ENCODE data around the gene EML4. TPM values are rescaled to one million over a fixed set of nuclear protein-coding genes. Genes with fewer than 3 reads are reported as not detected.

EML4 gene
- total and polyA plus RNA-seq, 9 of the 15 experiments (the other 6 are each of a cell fraction or from before 2014, with no cell fraction given): 14.7 to 48.3 (median 36.5) TPM

GRCh38 chr2:42367835-42368234 is 198.7 kb downstream of the EML4 start:
- CTCF ChIA-PET (ENCODE audit: low intra/inter-chr PET ratio): no interaction called here
- Histone ChIP-seq H4K20me1 (replicated peaks; ENCODE audit: control insufficient read depth, insufficient read depth, low read length) (no peaks in the 10 kb centered on the region), H3K79me2 (ENCODE audit: control insufficient read depth, insufficient read depth, low read length) (no peaks in the 10 kb centered on the region), H3K9me1 (ENCODE audit: control insufficient read depth, insufficient read depth, low read length) (no peaks in the 10 kb centered on the region), H3K36me3 (ENCODE audit: control insufficient read depth, insufficient read depth, low read length) (no peaks in the 10 kb centered on the region), H3K9me3 (replicated peaks; ENCODE audit: control insufficient read depth, insufficient read depth, low read depth, low read length) (no peaks in the 10 kb centered on the region), H2AFZ (ENCODE audit: low read depth, low read length) (no peak overlapping the region), H3K27me3 (ENCODE audit: control insufficient read depth in 2 of 2, insufficient read depth in 2 of 2, low read length in 2 of 2) (peaks cover 7 to 21% of the 10 kb centered on the region in 2 experiments), H3K4me2 (ENCODE audit: insufficient read depth, low read length) (no peak overlapping the region), H3K4me1 (replicated peaks in 1 of 2; ENCODE audit: control insufficient read depth in 2 of 2, insufficient read depth in 2 of 2, low read length in 2 of 2) (peaks cover 0 to 4% of the 10 kb centered on the region in 2 experiments; a peak in 1 of 5 replicates), H3K4me3 (no peak overlapping the region), H3K27ac (ENCODE audit: extremely low read depth, low read depth, low read length) (no peak overlapping the region), H3K9ac (ENCODE audit: insufficient read depth in 1 of 2, low read depth in 2 of 2, low read length in 2 of 2) (no peak overlapping the region)
- FAIRE-seq (no peak), DNase-seq (ENCODE audit: extremely low read depth in 1 of 4, low spot score in 3 of 4) (no peak), ATAC-seq (no peak; the same call in 2 of the 3 replicates)
- 12% methylated on average over 3 of the region's 3 CpGs for WGBS (ENCODE audit: insufficient coverage, low coverage, missing lambda C conversion rate)
- in situ Hi-C loops (cut with MboI) (no loop called here), intact Hi-C loops (cut with micrococcal nuclease) (no loop called here)
- no TSS peak for BruUV-seq (replicated peaks)
- TF ChIP-seq TAF9B (IDR thresholded peaks at IDR 0.05; ENCODE audit: partially characterized antibody) (no peak), ZNF696 (CRISPR knock-in tag; conservative IDR thresholded peaks at IDR 0.05) (no peak), ZNF324 (CRISPR knock-in tag; IDR thresholded peaks at IDR 0.05) (no peak), ZFPM2 (CRISPR knock-in tag; IDR thresholded peaks at IDR 0.05) (no peak), POLR2H (tag; IDR thresholded peaks at IDR 0.05; ENCODE audit: low read depth) (no peak), ZNF140 (CRISPR knock-in tag; IDR thresholded peaks at IDR 0.05) (no peak), NUFIP1 (IDR thresholded peaks at IDR 0.05; ENCODE audit: partially characterized antibody) (no peak), TSC22D4 (tag; IDR thresholded peaks at IDR 0.05) (no peak)
- POLR2A ChIA-PET: no interaction called here
